GM12878 (cell line): Measurements from ENCODE around the gene ZNF83. TPM values are rescaled to one million over a fixed set of nuclear protein-coding genes. Genes with fewer than 3 reads are reported as not detected.

Experiments
- BCLAF1 ChIP-seq: fragments of 450-650 bp; IDR thresholded peaks from 2 replicates; pipeline ENCODE4 v1.6.1; 2017; ENCODE audit warnings: antibody characterized with exemption, mild to moderate bottlenecking, moderate library complexity
- CHD1 ChIP-seq: IDR thresholded peaks from 2 replicates; pipeline ENCODE4 v1.6.1; 2012; ENCODE audit warnings: low read depth, low read length, improper control_type of control experiment
- FOXK2 ChIP-seq: fragments of 450-650 bp; IDR thresholded peaks from 2 replicates; pipeline ENCODE4 v1.6.1; 2017; ENCODE audit warnings: mild to moderate bottlenecking, moderate library complexity
- HDAC2 ChIP-seq: fragments of 200-600 bp; sonication (generic); IDR thresholded peaks from 2 replicates; pipeline ENCODE4 v1.6.1; 2017
- MEF2A ChIP-seq: IDR thresholded peaks from 2 replicates; pipeline ENCODE4 v1.6.1; 2011; ENCODE audit warnings: low read depth, mild to moderate bottlenecking, low read length, moderate library complexity; ENCODE audit not compliant: insufficient read depth
- MEF2B ChIP-seq: fragments of 450-650 bp; IDR thresholded peaks from 2 replicates; pipeline ENCODE4 v1.6.1; 2018; ENCODE audit warnings: mild to moderate bottlenecking, moderate library complexity; ENCODE audit not compliant: partially characterized antibody, poor library complexity, severe bottlenecking
- MYB ChIP-seq: fragments of 150-350 bp; IDR thresholded peaks from 2 replicates; pipeline ENCODE4 v1.6.1; 2014; ENCODE audit warnings: mild to moderate bottlenecking, low read depth, low read length, borderline replicate concordance
- NFIC ChIP-seq: IDR thresholded peaks from 2 replicates; pipeline ENCODE4 v1.6.1; 2012; ENCODE audit warnings: low read depth, mild to moderate bottlenecking, inconsistent platforms, low read length, moderate library complexity
- NFXL1 ChIP-seq: fragments of 450-650 bp; IDR thresholded peaks from 2 replicates; pipeline ENCODE4 v1.6.1; 2017; ENCODE audit warnings: antibody characterized with exemption, mild to moderate bottlenecking, borderline replicate concordance
- NFYB ChIP-seq: IDR thresholded peaks from 2 replicates; pipeline ENCODE4 v1.6.1; 2011; ENCODE audit warnings: low read depth, mild to moderate bottlenecking, low read length, improper control_type of control experiment, moderate library complexity; ENCODE audit not compliant: insufficient read depth
- POU2F2 ChIP-seq: IDR thresholded peaks from 3 replicates; pipeline ENCODE4 v1.6.1; 2011; ENCODE audit warnings: low read depth, mild to moderate bottlenecking, low read length, borderline replicate concordance
- RAD51 ChIP-seq: fragments of 450-650 bp; IDR thresholded peaks from 2 replicates; pipeline ENCODE4 v1.6.1; 2016; ENCODE audit warnings: moderate library complexity, mild to moderate bottlenecking, inconsistent platforms
- SKIL ChIP-seq: fragments of 450-650 bp; IDR thresholded peaks from 2 replicates; pipeline ENCODE4 v1.6.1; 2017; ENCODE audit warnings: mild to moderate bottlenecking, low read depth, inconsistent platforms; ENCODE audit not compliant: poor library complexity, severe bottlenecking
- SMAD5 ChIP-seq: IDR thresholded peaks from 2 replicates; pipeline ENCODE4 v1.6.1; 2016; ENCODE audit warnings: antibody characterized with exemption, low read depth
- YY1 ChIP-seq: IDR thresholded peaks from 2 replicates; pipeline ENCODE4 v1.6.1; 2011; ENCODE audit warnings: low read depth, mild to moderate bottlenecking, low read length
- ZNF592 ChIP-seq: fragments of 450-650 bp; IDR thresholded peaks from 2 replicates; pipeline ENCODE4 v1.6.1; 2017; ENCODE audit warnings: mild to moderate bottlenecking, moderate library complexity
- ZZZ3 ChIP-seq: IDR thresholded peaks from 2 replicates; pipeline ENCODE4 v1.6.1; 2011; ENCODE audit warnings: low read depth; ENCODE audit not compliant: control insufficient read depth, insufficient read length
- polyA plus RNA-seq, 11 experiments: library from polyadenylated mRNA; depleted of rRNA in 4 of 11; unstranded in 6 of 11; stranded (reverse) in 5 of 11; fragments of >200 nt; fragmentation: Nextera tagmentation in 4 of 11; fragmentation: Illumina TruSeq in 1 of 11; extraction: Ambion mirVana in 4 of 11; extraction: Trizol in 1 of 11; gene quantifications; 1 replicate in 1 of 11; 2 replicates in 10 of 11; pipeline versions ENCODE4 v1.2.1 to v1.2.3, GENCODE V29; 2011 to 2016; ENCODE audit warnings: inconsistent platforms in 2 of 11, missing spikeins in 2 of 11, low read depth in 1 of 11
- total RNA-seq, 4 experiments: library from RNA; depleted of rRNA in 3 of 4; stranded (reverse); fragments of >200 nt in 3 of 4; fragmentation: Illumina TruSeq in 1 of 4; extraction: Trizol in 1 of 4; gene quantifications; 2 replicates each; pipeline versions ENCODE4 v1.2.1 to v1.2.3, GENCODE V29; 2013 to 2021
- TF ChIP-seq, protein P1 (sequence below): fragments of 450-650 bp; IDR thresholded peaks from 2 replicates; pipeline ENCODE4 v1.6.1; 2017; ENCODE audit warnings: mild to moderate bottlenecking

ZNF83 gene
- total and polyA plus RNA-seq, 10 of the 15 experiments (the other 5 are each of a cell fraction or from before 2014, with no cell fraction given): 9.9 to 90.1 (median 18.7) TPM

- TF ChIP-seq BCLAF1 (no peak), RAD51 (no peak), HDAC2 (no peak), CHD1 (no peak), ZNF592 (no peak), POU2F2 (peak; percentile 59; the same call in 1 of the 3 replicates), ZZZ3 (no peak), MEF2A (no peak), SMAD5 (peak; percentile 83; the same call in 1 of the 2 replicates), NFIC (no peak), NFXL1 (no peak), YY1 (no peak), SKIL (no peak), MEF2B (no peak), FOXK2 (no peak), MYB (no peak), NFYB (no peak)
- TF ChIP-seq, protein P1, sequence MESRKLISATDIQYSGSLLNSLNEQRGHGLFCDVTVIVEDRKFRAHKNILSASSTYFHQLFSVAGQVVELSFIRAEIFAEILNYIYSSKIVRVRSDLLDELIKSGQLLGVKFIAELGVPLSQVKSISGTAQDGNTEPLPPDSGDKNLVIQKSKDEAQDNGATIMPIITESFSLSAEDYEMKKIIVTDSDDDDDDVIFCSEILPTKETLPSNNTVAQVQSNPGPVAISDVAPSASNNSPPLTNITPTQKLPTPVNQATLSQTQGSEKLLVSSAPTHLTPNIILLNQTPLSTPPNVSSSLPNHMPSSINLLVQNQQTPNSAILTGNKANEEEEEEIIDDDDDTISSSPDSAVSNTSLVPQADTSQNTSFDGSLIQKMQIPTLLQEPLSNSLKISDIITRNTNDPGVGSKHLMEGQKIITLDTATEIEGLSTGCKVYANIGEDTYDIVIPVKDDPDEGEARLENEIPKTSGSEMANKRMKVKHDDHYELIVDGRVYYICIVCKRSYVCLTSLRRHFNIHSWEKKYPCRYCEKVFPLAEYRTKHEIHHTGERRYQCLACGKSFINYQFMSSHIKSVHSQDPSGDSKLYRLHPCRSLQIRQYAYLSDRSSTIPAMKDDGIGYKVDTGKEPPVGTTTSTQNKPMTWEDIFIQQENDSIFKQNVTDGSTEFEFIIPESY: no peak
These were observed at the start of gene ZNF83 (continued) for GRCh38 chr19:52637718-52638585.
